Endothelial cell of umbilical vein (primary cell): Measurements from ENCODE around the gene RAPGEF4. TPM values are rescaled to one million over a fixed set of nuclear protein-coding genes. Genes with fewer than 3 reads are reported as not detected.

ENCODE experiments used
- BruUV-seq: library from RNA; stranded (reverse); fragments of 400-500 nt; replicated peaks from 2 replicates; lab custom pipeline; 2021; lab: Mats Ljungman, UMichigan
- CTCF ChIA-PET: fragments of 300-600, 350-600 bp; sonication (Branson Sonifier 250); formaldehyde crosslinking; loops from one replicate; lab custom pipeline; 2021; ENCODE audit warnings: antibody characterized with exemption, inconsistent platforms; lab: Charles Lee
- POLR2A ChIA-PET: fragments of 300-600, 350-600 bp; sonication (Branson Sonifier 250); formaldehyde crosslinking; loops from one replicate; lab custom pipeline; 2021; ENCODE audit warnings: antibody characterized with exemption, inconsistent platforms; lab: Charles Lee
- DNase-seq: peaks from one replicate; pipeline ENCODE4 v3.0.0-alpha.2; 2011; ENCODE audit warnings: low read depth, low spot score
- FAIRE-seq: peaks from 2 replicates; lab custom pipeline; 2011; peaks lifted over from hg19 to GRCh38; lab: Jason Lieb, UNC
- H2AFZ ChIP-seq: 2 replicates; pipeline ENCODE4 v1.6.0; 2012; ENCODE audit warnings: low read depth, low read length, control low read depth, inconsistent platforms
- H3K27ac ChIP-seq: 2 replicates; pipeline ENCODE4 v1.5.1; 2011; ENCODE audit warnings: low read depth, mild to moderate bottlenecking, control low read depth, low read length, moderate library complexity; ENCODE audit not compliant: insufficient read depth
- H3K27me3 ChIP-seq, 2 experiments: 2 replicates each; pipeline versions ENCODE4 v1.6.0 to v1.6.1; 2011; ENCODE audit warnings: low read length in 2 of 2, mixed read lengths in 1 of 2; ENCODE audit not compliant: control insufficient read depth in 2 of 2, insufficient read depth in 2 of 2
- H3K36me3 ChIP-seq, 2 experiments: 2 replicates in 1 of 2; 3 replicates in 1 of 2; pipeline ENCODE4 v1.5.1; 2011; ENCODE audit warnings: low read length in 2 of 2, mild to moderate bottlenecking in 1 of 2, moderate library complexity in 1 of 2; ENCODE audit not compliant: control insufficient read depth in 2 of 2, insufficient read depth in 2 of 2; ENCODE audit errors: extremely low read depth in 1 of 2
- H3K4me1 ChIP-seq: 3 replicates; pipeline ENCODE4 v1.5.1; 2011; ENCODE audit warnings: mild to moderate bottlenecking, low read length; ENCODE audit not compliant: control insufficient read depth, insufficient read depth; ENCODE audit errors: extremely low read depth
- H3K4me2 ChIP-seq: 2 replicates; pipeline ENCODE4 v1.6.1; 2011; ENCODE audit warnings: low read length, control low read depth, mixed read lengths; ENCODE audit not compliant: insufficient read depth
- H3K4me3 ChIP-seq, 3 experiments: fragments of 200-600 bp in 1 of 3; sonication (generic), shearing (Covaris generic) in 1 of 3; replicated peaks in 1 of 3; 2 replicates each; pipeline ENCODE4 v1.5.1; 2011 to 2016; ENCODE audit warnings: control low read depth in 3 of 3, low read length in 3 of 3, mild to moderate bottlenecking in 2 of 3, inconsistent platforms in 1 of 3, low read depth in 1 of 3, moderate library complexity in 1 of 3; ENCODE audit not compliant: insufficient read depth in 1 of 3
- H3K79me2 ChIP-seq: 2 replicates; pipeline ENCODE4 v1.6.0; 2012; ENCODE audit warnings: low read length, inconsistent platforms; ENCODE audit not compliant: control insufficient read depth, insufficient read depth
- H3K9ac ChIP-seq: replicated peaks from 2 replicates; pipeline ENCODE3; 2011; ENCODE audit warnings: low read length, control low read depth; ENCODE audit not compliant: insufficient read depth; ENCODE audit errors: extremely low read depth
- H3K9me1 ChIP-seq: replicated peaks from 3 replicates; pipeline ENCODE4 v1.6.0; 2011; ENCODE audit warnings: mild to moderate bottlenecking, low read length; ENCODE audit not compliant: control insufficient read depth, insufficient read depth; ENCODE audit errors: extremely low read depth
- H3K9me3 ChIP-seq: replicated peaks from 2 replicates; pipeline ENCODE4 v1.5.1; 2012; ENCODE audit warnings: low read length, inconsistent platforms; ENCODE audit not compliant: control insufficient read depth, insufficient read depth
- H4K20me1 ChIP-seq: replicated peaks from 2 replicates; pipeline ENCODE3; 2011; ENCODE audit warnings: mild to moderate bottlenecking, low read length; ENCODE audit not compliant: control insufficient read depth, insufficient read depth; ENCODE audit errors: extremely low read depth
- CTCF ChIP-seq, 2 donors: IDR thresholded peaks; 1 replicate in 1 of 2; 2 replicates in 1 of 2; pipeline ENCODE4 v1.5.1; 2011; ENCODE audit warnings: low read length in 2 of 2, mild to moderate bottlenecking in 2 of 2, moderate library complexity in 2 of 2, control low read depth in 1 of 2, inconsistent platforms in 1 of 2, low read depth in 1 of 2; ENCODE audit not compliant: insufficient read depth in 1 of 2; ENCODE audit errors: extremely low read depth in 1 of 2
- EZH2 ChIP-seq: IDR thresholded peaks from 2 replicates; pipeline ENCODE4 v1.6.1; 2012; ENCODE audit warnings: borderline replicate concordance, low read depth, mild to moderate bottlenecking, moderate library complexity, low read length, inconsistent platforms; ENCODE audit not compliant: severe bottlenecking
- FOS ChIP-seq: IDR thresholded peaks from 2 replicates; pipeline ENCODE4 v1.6.1; 2011; ENCODE audit warnings: mild to moderate bottlenecking, low read length, moderate library complexity, borderline replicate concordance; ENCODE audit not compliant: insufficient read depth
- GATA2 ChIP-seq: IDR thresholded peaks from 2 replicates; pipeline ENCODE4 v1.7.0; 2011; ENCODE audit warnings: low read depth, mild to moderate bottlenecking, moderate library complexity, mixed read lengths, low read length; ENCODE audit not compliant: insufficient read length, insufficient read depth
- JUN ChIP-seq: IDR thresholded peaks from 2 replicates; pipeline ENCODE4 v1.6.1; 2011; ENCODE audit warnings: borderline replicate concordance, low read depth; ENCODE audit not compliant: insufficient read length, insufficient read depth
- MAX ChIP-seq: IDR thresholded peaks from 2 replicates; pipeline ENCODE4 v1.6.1; 2011; ENCODE audit not compliant: insufficient read depth, insufficient read length
- MYC ChIP-seq: IDR thresholded peaks from one replicate; pipeline ENCODE4 v1.6.1; 2011; ENCODE audit warnings: mild to moderate bottlenecking, low read depth, low read length
- POLR2A ChIP-seq: IDR thresholded peaks from 2 replicates; pipeline ENCODE4 v1.6.1; 2012; ENCODE audit warnings: low read depth, mild to moderate bottlenecking, control low read depth, low read length
- POLR2AphosphoS5 ChIP-seq: IDR thresholded peaks from 2 replicates; pipeline ENCODE4 v1.6.1; 2012; ENCODE audit warnings: low read depth, mild to moderate bottlenecking, control low read depth, low read length, moderate library complexity; ENCODE audit not compliant: insufficient read depth
- dilution Hi-C: fragments of 300-500 bp; cut with MboI; formaldehyde crosslinking; loops from one replicate; pipeline ENCODE4 v1.15.0; 2019; ENCODE audit warnings: low sequenced_read_pairs; ENCODE audit not compliant: extremely low pct_ligation_motif_present
- intact Hi-C: fragments of 100-400 bp; cut with micrococcal nuclease; formaldehyde crosslinking; loops from one replicate; pipeline ENCODE4 v1.10.0; 2022
- polyA plus RNA-seq, 4 experiments: library from polyadenylated mRNA; depleted of rRNA in 3 of 4; stranded (reverse) in 3 of 4; unstranded in 1 of 4; fragments of >200 nt; gene quantifications; 2 replicates each; pipeline versions ENCODE4 v1.2.1 to v1.2.3, GENCODE V29; 2011 to 2012; ENCODE audit warnings: missing spikeins in 1 of 4
- total RNA-seq: library from RNA; stranded (reverse); gene quantifications from 2 replicates; pipeline ENCODE4 v1.2.3, GENCODE V29; 2021

Gene RAPGEF4
- total and polyA plus RNA-seq, 2 donors (not counting 3 experiments of a cell fraction or from before 2014, with no cell fraction given) = 7.2 to 9.2 TPM

- DNase-seq (no peak), FAIRE-seq (no peak)
- H2AFZ ChIP-seq = no peak overlapping the region
- no peak for TF ChIP-seq CTCF (IDR thresholded peaks at IDR 0.05; ENCODE audit: extremely low read depth in 1 of 2, insufficient read depth in 1 of 2, low read depth in 1 of 2, low read length in 2 of 2)
- no peak for TF ChIP-seq GATA2
- no peaks in the 10 kb centered on the region for H3K27me3 ChIP-seq
- no TSS peak for BruUV-seq
- peaks cover 20% of the 10 kb centered on the region for H3K79me2 ChIP-seq
- H3K9me3 ChIP-seq = no peaks in the 10 kb centered on the region
- H3K27ac ChIP-seq = no peak overlapping the region
- ChIA-PET CTCF (interaction anchor here (1.2 kb wide), 1 partner anchor 122 kb away, joined by 3 read pairs; no protein-coding TSS in a partner anchor), POLR2A (no interaction called here)
- no peak overlapping the region for H3K4me2 ChIP-seq
- no peaks in the 10 kb centered on the region for H3K36me3 ChIP-seq
- no peaks in the 10 kb centered on the region for H3K4me1 ChIP-seq
- dilution Hi-C loops (no loop called here), intact Hi-C loops (no loop called here)
- no peak overlapping the region for H3K4me3 ChIP-seq
- no peaks in the 10 kb centered on the region for H4K20me1 ChIP-seq
- no peaks in the 10 kb centered on the region for H3K9me1 ChIP-seq
- no peak overlapping the region for H3K9ac ChIP-seq
These were observed 351.0 kb downstream of the RAPGEF4 start for GRCh38 chr2:173086518-173087213.

GRCh38 chr2:173087214-173087581, 351.6 kb downstream of the RAPGEF4 start:
- H3K9me3 ChIP-seq = no peaks in the 10 kb centered on the region
- H3K4me3 ChIP-seq = no peak overlapping the region
- ChIA-PET POLR2A (no interaction called here), CTCF (interaction anchor here (1.2 kb wide), 1 partner anchor 121 kb away, joined by 3 read pairs; no protein-coding TSS in a partner anchor)
- no peak overlapping the region for H3K27ac ChIP-seq
- DNase-seq = no peak
- H3K27me3 ChIP-seq = no peaks in the 10 kb centered on the region
- peaks cover 17% of the 10 kb centered on the region for H3K79me2 ChIP-seq
- H3K4me2 ChIP-seq = no peak overlapping the region
- H4K20me1 ChIP-seq = no peaks in the 10 kb centered on the region
- dilution Hi-C loops = no loop called here
- BruUV-seq = no TSS peak
- intact Hi-C loops = no loop called here
- no peak for FAIRE-seq
- H3K9me1 ChIP-seq = no peaks in the 10 kb centered on the region
- H3K9ac ChIP-seq = no peak overlapping the region
- H3K36me3 ChIP-seq = peaks cover 0 to 3% of the 10 kb centered on the region in 2 experiments
- H3K4me1 ChIP-seq = no peaks in the 10 kb centered on the region
- H2AFZ ChIP-seq = no peak overlapping the region
- TF ChIP-seq EZH2 (no peak), CTCF (IDR thresholded peaks at IDR 0.05; ENCODE audit: extremely low read depth in 1 of 2, insufficient read depth in 1 of 2, low read depth in 1 of 2, low read length in 2 of 2) (no peak), FOS (no peak), MYC (no peak), GATA2 (no peak), POLR2AphosphoS5 (no peak), POLR2A (no peak), MAX (no peak), JUN (no peak)
